ENCODE measurements around the gene NUP153.
"Not testable (repeated sequence)": the region's sequence is repeated elsewhere in the genome, so short reads cannot be mapped to it uniquely, and the experiment has no call there.

The NUP153 gene

GRCh38 chr6:17712576-17712975, 5.9 kb upstream of the NUP153 start:
- DNase-seq (ENCODE audit: low read depth): no peak

GRCh38 chr6:17710331-17710730, 3.6 kb upstream of the NUP153 start:
- DNase-seq (ENCODE audit: low read depth): no peak

GRCh38 chr6:17709476-17709875, 2.8 kb upstream of the NUP153 start:
- no peak for DNase-seq (ENCODE audit: low read depth)

GRCh38 chr6:17708035-17708434, 1.3 kb upstream of the NUP153 start:
- not testable (repeated sequence) for DNase-seq (ENCODE audit: low read depth)

- DNase-seq (ENCODE audit: low read depth): no peak
Observed at GRCh38 chr6:17707371-17707651, 586 bp upstream of the NUP153 start.

- no peak for DNase-seq (ENCODE audit: low read depth)
Observed at GRCh38 chr6:17705778-17706579, 746 bp downstream of the NUP153 start.

GRCh38 chr6:17705428-17705777, 1.3 kb downstream of the NUP153 start:
- DNase-seq (ENCODE audit: low read depth): peak; percentile 57

GRCh38 chr6:17703256-17703694, 3.5 kb downstream of the NUP153 start:
- DNase-seq (ENCODE audit: low read depth): peak; percentile 83

- DNase-seq (ENCODE audit: low read depth): no peak
Observed at GRCh38 chr6:17700421-17701416, 6.0 kb downstream of the NUP153 start.

GRCh38 chr6:17691925-17692538, 14.7 kb downstream of the NUP153 start:
- no peak for DNase-seq (ENCODE audit: low read depth)

- no peak for DNase-seq (ENCODE audit: low read depth)
Observed at GRCh38 chr6:17688481-17688880, 18.2 kb downstream of the NUP153 start.

- DNase-seq (ENCODE audit: low read depth): no peak
Observed at GRCh38 chr6:17687136-17687535, 19.6 kb downstream of the NUP153 start.

- DNase-seq (ENCODE audit: low read depth): no peak
Observed at GRCh38 chr6:17684134-17684533, 22.6 kb downstream of the NUP153 start.

GRCh38 chr6:17683428-17683827, 23.3 kb downstream of the NUP153 start:
- no peak for DNase-seq (ENCODE audit: low read depth)

GRCh38 chr6:17679726-17680125, 27.0 kb downstream of the NUP153 start:
- no peak for DNase-seq (ENCODE audit: low read depth)

GRCh38 chr6:17677602-17678001, 29.1 kb downstream of the NUP153 start:
- DNase-seq (ENCODE audit: low read depth): no peak

- DNase-seq (ENCODE audit: low read depth): no peak
Observed at GRCh38 chr6:17673543-17674254, 33.0 kb downstream of the NUP153 start.

GRCh38 chr6:17672064-17672718, 34.5 kb downstream of the NUP153 start:
- DNase-seq (ENCODE audit: low read depth): no peak

- no peak for DNase-seq (ENCODE audit: low read depth)
Observed at GRCh38 chr6:17666646-17667045, 40.1 kb downstream of the NUP153 start.

- DNase-seq (ENCODE audit: low read depth): no peak
Observed at GRCh38 chr6:17665132-17665531, 41.6 kb downstream of the NUP153 start.

- no peak for DNase-seq (ENCODE audit: low read depth)
Observed at GRCh38 chr6:17663226-17663625, 43.5 kb downstream of the NUP153 start.

GRCh38 chr6:17662585-17662984, 44.1 kb downstream of the NUP153 start:
- no peak for DNase-seq (ENCODE audit: low read depth)
